Measurements from ENCODE around the gene WNT3. TPM values are rescaled to one million over a fixed set of nuclear protein-coding genes. Genes with fewer than 3 reads are reported as not detected.

WNT3 gene
- total RNA-seq, 4 donors from 2014 or later = 0.21 to 0.90 (median 0.73) TPM

DNA sequence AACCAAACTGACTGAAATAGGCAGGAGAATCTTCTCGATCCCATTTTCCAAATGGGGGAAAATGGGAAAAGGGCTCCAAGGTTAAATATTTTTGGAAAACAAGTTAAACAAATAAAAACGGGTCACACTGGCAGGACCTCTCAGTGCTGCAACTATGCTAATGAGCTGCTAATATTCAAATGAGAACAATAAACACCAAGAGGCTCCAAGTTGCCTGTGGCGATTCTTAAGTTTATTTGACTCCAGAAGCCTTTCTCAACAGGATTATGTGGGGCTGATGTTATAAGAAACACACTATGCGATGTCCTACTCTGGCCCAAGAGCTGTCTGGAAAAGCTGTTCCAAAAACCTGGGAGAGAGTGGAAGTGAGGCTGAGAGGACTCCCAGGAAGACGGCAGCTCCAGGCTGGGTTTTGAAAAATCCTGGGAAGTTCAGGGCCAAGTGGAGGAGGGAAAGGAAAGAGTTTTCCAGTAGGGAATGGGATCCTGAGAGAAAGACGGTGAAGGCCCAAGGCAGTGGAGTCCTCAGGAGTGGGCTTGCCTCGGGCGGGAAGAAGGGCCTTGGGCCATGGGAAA, 21.4 kb downstream of the WNT3 start:
- Histone ChIP-seq H3K27ac (no peak overlapping the region), H3K4me3 (no peak overlapping the region), H3K9me3 (no peaks in the 10 kb centered on the region), H3K27me3 (peaks cover 0 to 30% of the 10 kb centered on the region in 2 donors), H3K4me1 (no peaks in the 10 kb centered on the region), H3K36me3 (no peaks in the 10 kb centered on the region)
- TF ChIP-seq EP300 (IDR thresholded peaks at IDR 0.05) = no peak
- TF ChIP-seq POLR2A (IDR thresholded peaks at IDR 0.05) = no peak
- DNase-seq (ENCODE audit: low spot score in 2 of 2) = no peak
- WGBS, 2 donors = 54 to 58% methylated on average over 8 of the region's 8 CpGs

DNA sequence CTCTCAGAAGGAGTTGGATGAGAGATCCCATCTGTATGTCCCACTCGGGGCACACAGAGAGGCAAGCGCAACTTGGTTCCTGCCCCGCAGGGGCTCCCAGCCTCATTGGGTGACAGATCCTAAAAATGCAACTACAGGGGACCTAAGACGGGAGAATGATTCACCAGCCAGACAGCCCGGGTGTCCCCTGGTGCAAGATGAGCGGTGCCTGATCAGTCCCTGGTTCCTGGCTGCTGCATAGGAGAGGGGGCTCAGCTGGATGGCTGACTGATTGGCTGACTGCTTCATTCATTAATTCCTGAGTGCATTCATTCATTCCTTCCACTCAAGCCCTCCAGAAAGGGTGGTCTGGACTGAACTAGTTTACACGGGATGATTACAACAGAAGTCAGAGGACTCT, 22.0 kb downstream of the WNT3 start:
- no peak overlapping the region for H3K27ac ChIP-seq
- no peaks in the 10 kb centered on the region for H3K9me3 ChIP-seq
- peaks cover 0 to 32% of the 10 kb centered on the region in 2 donors for H3K27me3 ChIP-seq
- no peaks in the 10 kb centered on the region for H3K4me1 ChIP-seq
- TF ChIP-seq, protein P1, sequence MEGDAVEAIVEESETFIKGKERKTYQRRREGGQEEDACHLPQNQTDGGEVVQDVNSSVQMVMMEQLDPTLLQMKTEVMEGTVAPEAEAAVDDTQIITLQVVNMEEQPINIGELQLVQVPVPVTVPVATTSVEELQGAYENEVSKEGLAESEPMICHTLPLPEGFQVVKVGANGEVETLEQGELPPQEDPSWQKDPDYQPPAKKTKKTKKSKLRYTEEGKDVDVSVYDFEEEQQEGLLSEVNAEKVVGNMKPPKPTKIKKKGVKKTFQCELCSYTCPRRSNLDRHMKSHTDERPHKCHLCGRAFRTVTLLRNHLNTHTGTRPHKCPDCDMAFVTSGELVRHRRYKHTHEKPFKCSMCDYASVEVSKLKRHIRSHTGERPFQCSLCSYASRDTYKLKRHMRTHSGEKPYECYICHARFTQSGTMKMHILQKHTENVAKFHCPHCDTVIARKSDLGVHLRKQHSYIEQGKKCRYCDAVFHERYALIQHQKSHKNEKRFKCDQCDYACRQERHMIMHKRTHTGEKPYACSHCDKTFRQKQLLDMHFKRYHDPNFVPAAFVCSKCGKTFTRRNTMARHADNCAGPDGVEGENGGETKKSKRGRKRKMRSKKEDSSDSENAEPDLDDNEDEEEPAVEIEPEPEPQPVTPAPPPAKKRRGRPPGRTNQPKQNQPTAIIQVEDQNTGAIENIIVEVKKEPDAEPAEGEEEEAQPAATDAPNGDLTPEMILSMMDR (IDR thresholded peaks at IDR 0.05) = no peak
- TF ChIP-seq EP300 (IDR thresholded peaks at IDR 0.05) (no peak), POLR2A (IDR thresholded peaks at IDR 0.05) (no peak)
- 56 to 77% methylated on average over 5 to 7 of the region's 7 CpGs for WGBS, 2 donors
- no peak overlapping the region for H3K4me3 ChIP-seq
- DNase-seq (ENCODE audit: low spot score in 2 of 2) = no peak
- H3K36me3 ChIP-seq = no peaks in the 10 kb centered on the region

DNA sequence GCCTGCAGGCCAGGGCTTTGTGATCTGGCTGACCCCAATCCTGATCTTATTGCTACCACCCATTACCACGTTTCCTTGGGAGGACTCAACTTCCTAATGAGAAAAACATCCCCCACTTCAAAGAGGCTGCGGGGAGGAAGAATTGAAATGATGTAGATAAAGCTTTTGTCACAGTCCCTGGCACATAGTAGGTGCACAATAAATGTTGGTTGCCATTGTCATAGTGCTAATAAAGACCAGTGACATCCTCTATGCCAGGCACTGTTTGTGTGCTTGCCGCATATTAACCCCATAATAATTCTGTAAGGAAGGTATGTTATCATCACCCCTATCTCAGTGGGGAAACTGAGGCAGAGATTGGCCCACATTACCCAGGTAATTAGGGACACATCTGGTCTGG, 22.4 kb downstream of the WNT3 start:
- TF ChIP-seq POLR2A (IDR thresholded peaks at IDR 0.05) (no peak), EP300 (IDR thresholded peaks at IDR 0.05) (no peak)
- TF ChIP-seq, protein P1 (IDR thresholded peaks at IDR 0.05) = no peak
- Histone ChIP-seq H3K27me3 (peaks cover 0 to 32% of the 10 kb centered on the region in 2 donors), H3K4me1 (no peaks in the 10 kb centered on the region), H3K27ac (no peak overlapping the region), H3K4me3 (no peak overlapping the region), H3K9me3 (no peaks in the 10 kb centered on the region), H3K36me3 (no peaks in the 10 kb centered on the region)
- DNase-seq (ENCODE audit: low spot score in 2 of 2) = no peak
- WGBS, 2 donors = 54 to 70% methylated on average over 3 of the region's 3 CpGs

DNA sequence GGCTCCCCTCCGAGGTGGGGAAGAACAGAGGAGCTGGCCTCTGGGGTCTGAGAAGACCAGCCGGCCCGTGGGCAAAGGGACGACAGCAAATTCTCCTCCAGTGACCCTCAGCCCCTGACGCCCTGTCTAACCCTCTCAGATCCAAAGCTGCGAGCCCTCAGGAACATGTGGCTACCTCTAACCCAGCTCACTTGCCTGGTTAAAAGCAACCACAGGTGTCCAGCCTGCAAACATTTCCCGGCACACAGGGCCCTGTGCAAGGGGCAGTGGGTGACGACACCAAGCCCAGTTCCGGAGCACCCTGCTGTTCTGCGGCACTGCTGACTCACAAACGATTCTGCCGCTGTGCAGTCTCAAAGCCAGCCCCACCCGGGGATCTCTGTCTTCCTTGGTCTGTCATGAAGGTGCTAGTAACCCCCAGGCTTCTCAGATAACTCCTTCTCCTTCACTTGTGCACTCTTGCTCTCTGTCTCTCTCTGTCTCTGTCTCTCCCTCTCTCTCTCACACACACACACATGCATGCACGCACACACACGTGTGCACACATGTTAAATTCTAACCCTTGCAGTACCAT, 23.0 kb downstream of the WNT3 start:
- DNase-seq (ENCODE audit: low spot score in 2 of 2) = no peak
- Histone ChIP-seq H3K4me1 (no peaks in the 10 kb centered on the region), H3K36me3 (no peaks in the 10 kb centered on the region), H3K4me3 (no peak overlapping the region), H3K27ac (no peak overlapping the region), H3K9me3 (no peaks in the 10 kb centered on the region), H3K27me3 (peaks cover 0 to 32% of the 10 kb centered on the region in 2 donors)
- TF ChIP-seq EP300 (IDR thresholded peaks at IDR 0.05) (no peak), POLR2A (IDR thresholded peaks at IDR 0.05) (no peak)
- TF ChIP-seq, protein P1 (IDR thresholded peaks at IDR 0.05) = no peak
- WGBS, 2 donors = 58 to 68% methylated on average over 14 to 15 of the region's 15 CpGs

DNA sequence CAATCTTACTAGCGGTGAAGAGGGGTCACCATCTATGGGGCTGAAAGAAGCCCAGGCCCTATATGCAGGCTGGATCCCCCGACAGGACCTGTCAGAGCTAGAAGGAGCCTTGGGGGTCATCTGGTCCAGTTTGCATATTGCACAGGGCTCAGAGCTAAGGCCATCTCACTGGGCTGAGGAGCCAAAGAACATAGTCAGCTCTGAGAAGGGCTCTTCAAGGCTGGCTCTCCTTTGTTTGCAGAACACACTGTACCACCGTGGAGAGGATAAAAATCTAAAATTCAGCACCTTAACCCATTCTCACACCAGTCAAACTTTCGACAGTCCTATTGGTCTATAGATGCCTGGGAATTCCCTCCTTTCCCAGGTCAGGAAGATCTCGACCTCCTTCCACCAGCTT, 24.2 kb downstream of the WNT3 start:
- TF ChIP-seq EP300 (IDR thresholded peaks at IDR 0.05) = no peak
- TF ChIP-seq POLR2A (IDR thresholded peaks at IDR 0.05) = no peak
- TF ChIP-seq, protein P1 (IDR thresholded peaks at IDR 0.05) = no peak
- no peaks in the 10 kb centered on the region for H3K36me3 ChIP-seq
- no peaks in the 10 kb centered on the region for H3K4me1 ChIP-seq
- no peak overlapping the region for H3K27ac ChIP-seq
- WGBS, 2 donors = 68 to 70% methylated on average over 5 of the region's 5 CpGs
- peaks cover 0 to 38% of the 10 kb centered on the region in 2 donors for H3K27me3 ChIP-seq
- H3K9me3 ChIP-seq = peaks cover 0 to 8% (median 0%) of the 10 kb centered on the region in 4 donors
- no peak for DNase-seq (ENCODE audit: low spot score in 2 of 2)
- H3K4me3 ChIP-seq = no peak overlapping the region
